Neuron (in vitro differentiated cells): ENCODE results near the gene ATN1.

Experiments
- H2AFZ ChIP-seq: one replicate; pipeline ENCODE4 v1.6.1; 2013; ENCODE audit warnings: low read depth, mild to moderate bottlenecking, inconsistent platforms, low read length, moderate library complexity
- H3K27me3 ChIP-seq: one replicate; pipeline ENCODE4 v1.6.1; 2013; ENCODE audit warnings: low read length; ENCODE audit not compliant: insufficient read depth
- H3K36me3 ChIP-seq: one replicate; pipeline ENCODE4 v1.6.1; 2013; ENCODE audit warnings: low read length; ENCODE audit not compliant: insufficient read depth
- H3K4me1 ChIP-seq: one replicate; pipeline ENCODE4 v1.6.1; 2013; ENCODE audit warnings: low read length; ENCODE audit not compliant: insufficient read depth
- H3K4me3 ChIP-seq: 2 replicates; pipeline ENCODE4 v1.5.1; 2013; ENCODE audit warnings: mild to moderate bottlenecking, low read length, moderate library complexity
- H3K9me3 ChIP-seq: one replicate; pipeline ENCODE4 v1.6.1; 2013; ENCODE audit warnings: low read length

The ATN1 gene

GRCh38 chr12:6923851-6924250 is 3.9 kb upstream of the ATN1 start:
- H3K9me3 ChIP-seq: no peaks in the 10 kb centered on the region
- H3K4me3 ChIP-seq: no peak overlapping the region
- H3K4me1 ChIP-seq: peaks cover 45% of the 10 kb centered on the region
- H3K36me3 ChIP-seq: peaks cover 10% of the 10 kb centered on the region
- H2AFZ ChIP-seq: no peak overlapping the region
- no peaks in the 10 kb centered on the region for H3K27me3 ChIP-seq

GRCh38 chr12:6925239-6925539 is 2.6 kb upstream of the ATN1 start:
- Histone ChIP-seq H3K4me1 (peaks cover 57% of the 10 kb centered on the region), H3K27me3 (no peaks in the 10 kb centered on the region), H3K4me3 (peak overlapping the region; percentile 42), H3K36me3 (peaks cover 6% of the 10 kb centered on the region), H3K9me3 (no peaks in the 10 kb centered on the region), H2AFZ (no peak overlapping the region)

GRCh38 chr12:6925540-6926279 is 2.0 kb upstream of the ATN1 start:
- H3K36me3 ChIP-seq: peaks cover 6% of the 10 kb centered on the region
- H2AFZ ChIP-seq: no peak overlapping the region
- no peaks in the 10 kb centered on the region for H3K9me3 ChIP-seq
- H3K4me1 ChIP-seq: peaks cover 58% of the 10 kb centered on the region
- H3K27me3 ChIP-seq: no peaks in the 10 kb centered on the region
- H3K4me3 ChIP-seq: peak overlapping the region; percentile 42

- peaks cover 5% of the 10 kb centered on the region for H3K36me3 ChIP-seq
- no peak overlapping the region for H2AFZ ChIP-seq
- H3K4me1 ChIP-seq: peaks cover 53% of the 10 kb centered on the region
- peak overlapping the region; percentile 94 for H3K4me3 ChIP-seq
- H3K27me3 ChIP-seq: no peaks in the 10 kb centered on the region
- no peaks in the 10 kb centered on the region for H3K9me3 ChIP-seq
These were observed 403 bp downstream of the ATN1 start for GRCh38 chr12:6928022-6928702.

- Histone ChIP-seq H3K27me3 (no peaks in the 10 kb centered on the region), H3K36me3 (peaks cover 11% of the 10 kb centered on the region), H2AFZ (no peak overlapping the region), H3K4me3 (peak overlapping the region; percentile 94), H3K4me1 (peaks cover 46% of the 10 kb centered on the region), H3K9me3 (no peaks in the 10 kb centered on the region)
These were observed 1.1 kb downstream of the ATN1 start for GRCh38 chr12:6928703-6929407.

GRCh38 chr12:6929466-6930452 is 2.0 kb downstream of the ATN1 start:
- peaks cover 39% of the 10 kb centered on the region for H3K4me1 ChIP-seq
- peak overlapping the region; percentile 94 for H3K4me3 ChIP-seq

GRCh38 chr12:6932766-6933165 is 5.0 kb downstream of the ATN1 start:
- no peaks in the 10 kb centered on the region for H3K27me3 ChIP-seq
- peaks cover 22% of the 10 kb centered on the region for H3K4me1 ChIP-seq
- no peak overlapping the region for H2AFZ ChIP-seq
- peaks cover 42% of the 10 kb centered on the region for H3K36me3 ChIP-seq
- H3K4me3 ChIP-seq: no peak overlapping the region
- H3K9me3 ChIP-seq: no peaks in the 10 kb centered on the region

More at GRCh38 chr12:6929466-6930452, 2.0 kb downstream of the ATN1 start:
- Histone ChIP-seq H3K27me3 (no peaks in the 10 kb centered on the region), H2AFZ (no peak overlapping the region), H3K9me3 (no peaks in the 10 kb centered on the region), H3K36me3 (peaks cover 20% of the 10 kb centered on the region)

- H3K36me3 ChIP-seq: peaks cover 53% of the 10 kb centered on the region
- H3K4me3 ChIP-seq: no peak overlapping the region
- H2AFZ ChIP-seq: no peak overlapping the region
- H3K27me3 ChIP-seq: no peaks in the 10 kb centered on the region
- no peaks in the 10 kb centered on the region for H3K9me3 ChIP-seq
- peaks cover 26% of the 10 kb centered on the region for H3K4me1 ChIP-seq
These were observed 6.4 kb downstream of the ATN1 start for GRCh38 chr12:6934110-6934509.

- Histone ChIP-seq H3K9me3 (no peaks in the 10 kb centered on the region), H2AFZ (no peak overlapping the region), H3K4me3 (no peak overlapping the region), H3K27me3 (no peaks in the 10 kb centered on the region), H3K4me1 (peaks cover 14% of the 10 kb centered on the region), H3K36me3 (peaks cover 59% of the 10 kb centered on the region)
These were observed 7.8 kb downstream of the ATN1 start for GRCh38 chr12:6935371-6936193.

GRCh38 chr12:6936194-6936635 is 8.5 kb downstream of the ATN1 start:
- Histone ChIP-seq H3K36me3 (peaks cover 65% of the 10 kb centered on the region), H3K9me3 (no peaks in the 10 kb centered on the region), H3K4me1 (peaks cover 14% of the 10 kb centered on the region), H3K4me3 (no peak overlapping the region), H2AFZ (no peak overlapping the region), H3K27me3 (no peaks in the 10 kb centered on the region)

GRCh38 chr12:6936636-6937480 is 9.1 kb downstream of the ATN1 start:
- Histone ChIP-seq H3K36me3 (peaks cover 71% of the 10 kb centered on the region), H3K4me3 (no peak overlapping the region), H2AFZ (no peak overlapping the region), H3K9me3 (no peaks in the 10 kb centered on the region), H3K4me1 (peaks cover 14% of the 10 kb centered on the region), H3K27me3 (no peaks in the 10 kb centered on the region)
